ENCODE results near the gene DIP2A. TPM values are rescaled to one million over a fixed set of nuclear protein-coding genes. Genes with fewer than 3 reads are reported as not detected.

DIP2A gene
- total RNA-seq, 1 experiment from 2014 or later = 21.5 TPM

DNA sequence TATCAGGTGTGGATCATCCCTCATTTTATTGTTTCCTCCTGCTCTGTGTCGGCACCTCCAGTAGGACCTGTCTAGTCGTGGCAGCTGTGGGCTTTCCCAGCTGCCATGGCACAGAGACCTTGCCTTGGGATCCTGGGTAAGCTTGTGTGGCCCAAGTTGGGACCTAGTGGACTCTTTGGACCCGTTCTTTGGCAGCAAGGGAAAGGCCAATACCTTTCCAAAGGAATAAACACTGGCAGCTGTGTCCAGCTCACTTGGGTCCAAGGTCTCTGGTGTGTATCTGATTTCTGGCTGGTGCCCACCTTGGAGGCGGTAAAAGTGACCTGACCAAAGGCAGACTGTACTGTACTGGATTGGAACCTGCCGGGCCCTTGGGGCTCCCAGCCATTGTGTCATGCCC lies 21.8 kb downstream of the DIP2A start:
- DNase-seq (ENCODE audit: low read depth) = no peak

DNA sequence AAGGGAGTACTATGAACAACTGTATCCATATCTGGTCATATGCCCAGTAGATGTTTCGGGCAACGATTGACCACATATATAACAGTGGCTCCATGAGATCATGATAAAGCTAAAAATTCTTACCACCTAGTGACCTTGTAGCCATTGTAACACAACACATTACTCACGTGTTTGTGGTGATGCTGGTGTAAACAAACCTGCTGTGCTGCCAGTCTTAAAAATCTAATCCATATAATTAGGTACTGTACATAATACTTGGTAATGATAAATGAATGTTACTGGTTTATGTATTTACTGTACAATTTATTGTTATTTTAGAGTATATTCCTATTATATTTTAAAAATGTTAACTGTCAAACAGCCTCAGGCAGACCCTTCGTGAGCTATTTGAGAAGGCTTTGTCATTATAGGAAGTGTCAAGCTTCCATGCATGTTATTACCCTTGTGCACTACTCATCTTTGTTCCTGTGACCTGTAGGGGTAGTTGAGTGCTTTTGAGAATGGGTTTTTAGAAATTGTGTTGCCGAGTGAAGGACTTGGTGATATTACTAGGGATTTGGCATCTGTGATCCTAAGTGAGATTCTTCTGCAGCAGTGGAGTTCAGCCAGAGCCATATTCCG lies 23.6 kb downstream of the DIP2A start:
- no peak for DNase-seq (ENCODE audit: low read depth)

DNA sequence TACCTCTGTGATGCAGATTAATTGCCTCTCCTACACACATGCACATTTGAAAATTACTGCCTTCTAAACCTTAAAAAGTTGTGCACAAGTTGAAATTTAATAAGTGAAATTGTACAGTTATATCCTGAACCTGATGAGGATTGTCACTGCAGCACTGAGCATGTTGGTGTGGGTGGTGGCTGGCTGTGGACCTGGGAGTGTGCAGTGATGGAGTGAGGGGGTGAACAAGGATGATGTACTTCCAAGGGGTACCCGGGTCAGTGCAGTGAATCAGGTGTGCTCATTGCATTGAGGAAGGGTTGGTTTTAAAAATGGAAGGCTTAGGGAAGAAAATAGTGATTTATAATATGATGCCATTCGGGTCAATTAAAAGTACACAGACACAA lies 24.1 kb downstream of the DIP2A start:
- DNase-seq (ENCODE audit: low read depth) = no peak

DNA sequence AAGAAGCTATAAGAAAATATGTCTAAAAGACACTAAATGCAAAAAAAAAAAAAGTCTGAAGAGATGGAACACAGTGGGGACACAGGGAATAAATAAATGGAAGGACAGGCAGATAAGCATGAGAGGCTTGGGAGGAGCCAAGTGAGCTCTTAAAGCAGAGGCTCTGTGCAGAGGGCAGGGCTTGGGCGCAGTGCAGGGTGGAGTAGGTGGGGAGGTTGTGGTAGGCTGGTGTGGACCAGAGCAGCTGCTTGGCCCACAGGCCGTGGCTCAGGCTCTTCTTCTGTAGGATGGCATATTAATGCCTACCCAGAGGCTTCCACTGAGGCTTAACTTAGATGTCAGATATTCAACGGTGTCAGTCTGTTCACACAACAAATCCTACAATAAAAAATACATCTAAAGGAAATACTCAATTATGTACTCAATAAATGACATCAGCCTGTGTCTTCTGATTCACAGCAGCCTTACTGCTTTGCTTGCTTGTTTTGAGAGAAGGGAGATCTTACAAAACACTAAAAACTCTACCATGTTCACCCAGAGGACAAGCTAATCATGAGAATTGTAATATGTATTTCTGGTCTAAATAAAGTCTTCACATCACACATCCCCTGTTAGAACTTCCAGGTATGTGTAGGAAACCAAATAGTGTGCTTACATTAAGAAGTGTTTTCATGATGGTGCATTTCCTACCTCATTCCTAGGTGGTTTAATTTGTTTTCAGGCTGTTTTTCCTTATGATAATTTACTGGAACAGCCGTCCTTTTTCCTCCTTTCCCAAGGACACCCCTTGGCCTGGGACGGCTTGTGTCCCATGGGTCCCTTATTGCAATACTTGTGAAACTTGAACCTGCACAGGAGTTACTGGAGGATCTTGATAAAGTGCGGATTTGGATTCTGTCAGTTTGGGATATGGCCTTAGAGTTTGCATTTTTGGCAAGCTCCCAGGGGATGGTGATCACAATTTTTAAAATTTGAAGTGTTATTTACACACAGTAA lies 24.9 kb downstream of the DIP2A start:
- peak; percentile 36 for DNase-seq (ENCODE audit: low read depth)

DNA sequence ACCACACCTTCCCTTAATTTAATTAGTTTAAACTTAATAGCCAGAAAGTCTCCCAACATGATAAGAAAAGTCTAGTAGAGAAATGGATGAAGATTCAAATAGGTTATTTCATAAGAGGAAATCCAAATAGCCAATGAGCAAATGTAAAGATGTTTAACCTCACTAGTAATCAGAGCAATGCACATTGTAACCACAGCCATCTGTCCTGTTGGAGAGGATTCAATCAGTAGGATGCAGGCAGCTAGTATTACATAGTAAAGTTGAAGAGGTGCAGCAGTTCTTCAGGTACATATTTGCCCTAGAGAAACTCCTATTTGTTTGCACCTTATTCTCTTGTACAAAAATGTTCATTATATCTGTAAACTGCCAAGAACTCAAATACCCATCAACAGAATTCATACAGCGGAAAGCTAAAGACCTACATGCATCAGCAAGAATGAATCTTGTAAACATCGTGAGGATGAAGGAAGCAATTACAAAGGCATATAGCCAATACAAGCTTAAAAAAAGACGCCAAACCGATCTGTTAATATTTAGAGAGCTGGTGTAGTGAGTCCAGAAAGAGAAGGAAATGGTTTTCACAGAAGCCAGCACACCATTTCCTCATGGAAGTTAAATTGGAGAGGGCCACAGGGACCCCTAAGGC lies 27.9 kb downstream of the DIP2A start:
- no peak for DNase-seq (ENCODE audit: low read depth)

DNA sequence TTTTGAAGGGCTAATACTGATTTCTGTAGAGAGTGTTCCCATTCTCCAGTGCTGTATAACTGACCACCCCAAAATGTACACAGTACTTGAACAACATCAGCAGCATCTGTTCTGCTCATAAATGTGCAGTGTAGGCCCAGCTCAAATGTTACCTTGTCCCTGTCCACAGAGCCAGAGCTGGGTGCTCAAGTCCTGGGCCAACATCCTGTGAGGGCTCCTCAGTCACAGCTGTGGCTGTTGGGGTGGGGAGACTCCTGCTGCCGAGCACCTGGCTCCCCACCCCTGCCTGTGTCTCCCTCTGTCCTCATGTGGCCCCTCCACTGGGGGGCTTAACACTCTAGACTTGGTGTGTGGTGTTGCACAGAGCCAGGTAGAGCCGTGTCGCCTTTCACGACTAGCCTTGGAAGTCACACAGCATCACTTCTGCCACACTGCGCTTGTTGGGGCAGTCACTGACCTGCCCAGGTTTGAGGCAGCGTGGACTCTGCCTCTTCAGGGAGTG lies 30.5 kb downstream of the DIP2A start:
- DNase-seq (ENCODE audit: low read depth) = no peak

DNA sequence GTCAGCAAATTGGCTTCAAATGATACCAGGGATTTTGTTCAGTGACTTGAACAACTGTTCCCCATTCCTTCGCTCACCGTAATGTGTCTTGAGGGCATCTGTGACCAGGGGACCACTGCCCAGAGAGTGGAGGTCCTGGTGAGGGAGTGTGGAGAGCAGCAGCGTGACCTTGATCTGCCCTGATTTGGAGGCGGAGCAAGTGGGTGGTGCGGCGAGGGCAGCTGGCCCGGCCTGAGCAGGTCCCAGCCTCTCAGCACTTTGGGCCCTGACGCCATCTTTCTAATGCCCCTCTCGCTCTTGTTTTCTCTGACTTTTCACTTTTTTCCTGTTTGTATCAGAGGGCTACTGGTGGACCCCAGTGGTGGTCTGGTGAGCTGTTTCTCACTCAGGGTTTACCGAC lies 31.1 kb downstream of the DIP2A start:
- DNase-seq (ENCODE audit: low read depth) = no peak

DNA sequence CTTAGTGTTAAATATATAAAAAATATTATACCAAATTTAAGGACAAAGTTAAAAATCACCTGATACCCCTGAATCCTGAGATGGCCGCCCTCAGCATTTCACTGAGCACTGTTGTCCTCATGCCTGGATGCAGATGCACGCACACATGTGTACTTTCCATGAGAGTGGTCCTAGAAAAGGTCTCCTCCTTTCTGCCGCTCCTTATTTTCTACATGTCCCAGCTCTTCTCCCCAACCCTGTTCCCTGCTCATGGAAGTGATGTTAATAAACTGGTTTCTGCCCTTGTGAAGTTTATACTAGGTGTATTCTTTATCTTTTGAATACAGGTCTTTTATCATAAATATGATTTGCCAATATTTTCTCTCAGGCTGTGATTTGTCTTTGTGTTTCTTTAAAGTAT lies 32.9 kb downstream of the DIP2A start:
- no peak for DNase-seq (ENCODE audit: low read depth)

DNA sequence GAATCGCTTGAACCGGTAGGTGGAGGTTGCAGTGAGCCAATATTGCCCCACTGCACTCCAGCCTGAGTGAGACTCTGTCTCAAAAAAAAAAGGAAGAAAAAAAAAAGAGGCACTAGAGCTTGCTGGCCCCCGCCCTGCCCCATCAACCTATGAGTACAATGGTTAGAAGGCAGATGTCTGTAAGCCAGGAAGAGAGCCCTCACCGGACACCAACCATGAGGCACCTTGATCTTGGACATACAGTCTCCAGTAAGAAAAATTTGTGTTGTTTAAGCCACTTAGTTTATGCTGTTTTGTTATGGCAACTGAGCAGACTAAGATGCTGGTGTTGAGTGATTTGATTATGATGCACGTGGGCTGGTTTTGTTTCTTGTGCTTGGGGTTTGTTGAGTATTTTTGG lies 34.2 kb downstream of the DIP2A start:
- no peak for DNase-seq (ENCODE audit: low read depth)

DNA sequence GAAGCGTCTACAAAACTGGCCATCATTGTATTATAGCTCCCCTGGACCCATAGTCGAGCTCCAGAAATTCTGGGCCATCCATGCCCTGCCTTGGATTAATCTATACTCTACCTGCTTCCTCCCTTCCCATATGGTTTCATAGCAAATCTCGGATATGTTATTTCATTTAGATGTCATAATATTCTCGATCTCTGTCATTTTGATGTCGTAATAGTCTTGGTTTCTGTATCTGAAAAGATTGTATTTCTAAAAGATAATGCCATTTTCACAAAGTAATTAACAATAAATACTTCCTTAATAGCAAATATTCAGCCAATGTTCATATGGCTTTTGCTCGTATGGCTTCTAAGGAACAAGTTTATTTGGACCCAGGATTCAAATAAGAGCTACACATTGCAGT lies 35.1 kb downstream of the DIP2A start:
- DNase-seq (ENCODE audit: low read depth) = no peak

DNA sequence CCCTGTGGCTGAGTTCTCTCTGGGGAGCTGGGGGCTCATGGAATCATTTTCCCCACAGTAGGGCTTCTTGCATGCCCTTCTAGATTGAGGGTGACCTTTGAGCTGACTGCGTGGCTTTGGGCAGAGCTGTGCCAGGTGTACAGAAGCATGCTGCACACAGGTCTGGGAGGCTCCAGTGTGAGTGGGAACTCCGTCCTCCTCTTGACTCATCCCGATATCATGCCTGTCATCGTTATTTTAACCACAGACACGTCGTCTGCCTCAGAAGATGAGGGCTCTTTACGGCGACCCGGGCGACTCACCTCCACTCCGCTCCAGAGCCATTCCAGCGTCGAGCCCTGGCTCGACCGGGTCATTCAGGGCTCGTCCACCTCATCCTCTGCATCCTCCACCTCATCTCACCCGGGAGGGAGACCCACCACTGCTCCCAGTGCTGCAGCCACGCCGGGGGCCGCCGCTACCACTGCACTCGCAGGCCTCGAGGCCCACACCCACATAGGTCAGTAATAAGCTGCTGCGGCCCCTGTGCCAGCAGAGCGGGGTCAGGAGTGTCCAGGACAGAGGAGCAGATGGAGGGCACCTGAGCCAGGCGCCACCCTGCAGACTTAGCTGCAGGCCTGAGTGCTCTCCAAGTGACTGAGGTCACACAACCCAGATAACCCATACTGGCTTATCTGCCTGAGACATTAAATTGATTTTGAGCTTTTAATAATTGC lies 39.8 kb downstream of the DIP2A start:
- DNase-seq (ENCODE audit: low read depth) = peak; percentile 28

DNA sequence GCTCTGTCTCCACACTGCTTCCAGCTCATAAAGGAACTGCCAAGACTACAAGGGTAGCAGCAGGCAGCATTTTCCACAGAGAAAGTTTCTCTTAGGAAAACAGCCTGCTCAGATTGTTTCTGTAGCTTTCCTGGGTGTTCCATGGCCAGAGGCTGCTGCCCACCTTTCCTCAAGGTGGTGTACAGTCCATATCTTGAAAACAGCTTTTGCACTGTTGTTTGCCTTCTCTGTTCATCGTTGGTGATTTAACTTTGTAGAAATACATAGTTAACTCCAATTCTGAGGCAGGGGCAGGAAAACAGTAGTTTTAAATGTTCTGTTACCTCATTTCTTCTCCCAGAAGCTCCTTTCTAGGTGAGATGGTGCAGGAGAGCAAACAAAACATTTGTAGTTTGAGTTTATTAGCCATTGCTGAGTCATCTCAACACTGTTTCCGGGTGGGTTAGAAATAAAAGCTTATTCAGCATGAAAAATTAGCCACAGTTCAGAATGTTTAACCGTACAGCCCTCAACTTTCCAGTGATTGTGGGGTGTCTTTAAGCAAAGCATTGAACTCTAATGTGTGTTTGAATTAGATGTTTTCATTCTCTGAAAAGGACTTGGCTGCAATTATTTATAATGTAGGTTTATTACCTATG lies 41.7 kb downstream of the DIP2A start:
- DNase-seq (ENCODE audit: low read depth) = peak; percentile 29

DNA sequence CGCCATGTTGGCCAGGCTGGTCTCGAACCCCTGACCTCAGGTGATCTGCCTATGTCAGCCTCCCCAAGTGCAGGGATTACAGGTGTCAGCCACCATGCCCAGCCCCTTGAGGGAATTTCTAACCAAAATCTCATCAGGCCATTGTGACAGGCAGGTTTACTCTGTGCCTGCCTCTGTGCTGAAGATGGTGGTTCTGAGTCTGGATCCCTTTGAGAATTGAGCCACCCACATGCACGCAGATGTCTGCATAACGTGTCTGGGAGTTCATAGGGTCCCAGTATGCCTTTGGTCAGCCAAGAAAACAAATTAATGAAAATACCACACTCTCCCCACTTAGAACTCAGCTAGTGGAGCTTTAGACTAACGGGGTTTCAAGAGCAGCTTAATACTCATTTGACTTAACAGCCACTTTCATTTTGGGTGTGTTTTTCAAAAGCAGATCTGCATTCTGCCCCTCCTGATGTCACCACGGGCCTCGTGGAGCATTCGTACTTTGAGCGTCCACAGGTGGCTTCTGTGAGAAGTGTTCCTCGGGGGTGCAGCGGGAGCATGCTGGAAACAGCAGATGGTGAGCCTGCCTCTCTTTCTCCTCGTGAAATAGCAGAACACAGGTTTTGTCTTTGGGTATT lies 45.3 kb downstream of the DIP2A start:
- DNase-seq (ENCODE audit: low read depth) = no peak

DNA sequence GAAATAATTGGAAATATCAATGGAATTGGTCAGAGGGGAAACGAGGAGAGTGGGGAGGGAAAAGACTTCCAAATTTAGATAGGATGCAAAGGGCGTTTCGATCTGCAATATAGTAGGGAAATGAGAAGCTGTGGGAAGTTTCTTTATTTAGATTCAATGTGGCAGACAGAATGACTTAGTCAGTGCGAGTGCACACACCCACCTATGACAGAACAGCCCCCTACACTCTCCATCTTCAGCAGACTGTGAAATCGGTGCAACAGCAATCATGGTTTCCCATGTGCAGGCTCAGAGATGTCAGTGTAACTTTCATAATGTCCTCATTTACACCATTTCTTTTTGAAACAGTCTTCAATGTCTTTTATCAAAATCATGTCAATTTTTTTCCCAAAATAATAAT lies 46.0 kb downstream of the DIP2A start:
- no peak for DNase-seq (ENCODE audit: low read depth)

DNA sequence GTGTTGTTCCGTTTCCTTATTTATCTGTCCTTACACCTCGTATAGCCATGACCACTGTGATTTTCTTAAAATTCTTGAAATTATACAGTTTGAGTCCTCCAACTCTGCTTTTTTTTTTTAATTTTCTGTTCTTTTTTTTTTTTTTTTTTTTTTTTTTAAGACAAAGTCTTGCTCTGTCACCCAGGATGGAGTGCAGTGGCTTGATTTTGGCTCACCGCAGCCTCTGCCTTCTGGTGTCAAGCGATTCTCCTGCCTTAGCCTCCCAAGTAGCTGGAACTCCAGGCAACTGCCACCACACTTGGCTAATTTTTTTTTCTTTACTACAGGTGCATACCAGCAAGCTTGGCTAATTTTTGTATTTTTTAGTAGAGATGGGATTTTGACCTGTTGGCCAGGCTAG lies 48.9 kb downstream of the DIP2A start:
- DNase-seq (ENCODE audit: low read depth) = no peak

DNA sequence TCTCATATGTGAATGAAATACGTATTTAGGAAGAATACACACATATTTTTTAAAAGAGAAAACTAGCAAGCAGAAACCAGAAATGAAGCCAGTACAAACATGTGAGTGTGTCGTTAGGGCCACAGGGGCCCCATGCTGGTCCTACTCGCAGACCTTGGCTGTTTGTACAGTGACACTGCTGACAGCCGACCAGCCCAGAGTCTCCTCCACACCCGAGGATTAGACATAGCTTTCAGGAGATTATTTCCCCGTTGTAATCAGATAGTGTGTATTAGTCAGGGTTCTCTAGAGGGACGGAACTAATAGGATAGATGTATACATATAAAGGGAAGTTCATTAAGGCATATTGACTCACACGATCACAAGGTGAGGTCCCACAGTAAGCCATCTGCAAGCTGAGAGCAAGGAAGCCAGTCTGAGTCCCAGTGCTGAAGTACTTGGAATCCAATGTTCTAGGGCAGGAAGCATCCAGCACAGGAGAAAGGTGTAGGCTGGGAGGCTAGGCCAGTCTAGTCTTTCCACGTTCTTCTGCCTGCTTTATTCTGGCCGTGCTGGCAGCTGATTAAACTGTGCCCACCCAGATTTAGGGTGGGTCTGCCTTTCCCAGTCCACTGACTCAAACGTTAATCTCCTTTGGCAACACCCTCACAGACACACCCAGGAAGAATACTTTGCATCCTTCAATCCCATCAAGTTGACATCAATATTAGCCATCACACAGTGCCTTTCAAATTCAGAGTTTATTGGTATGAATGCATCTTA lies 51.2 kb downstream of the DIP2A start:
- no peak for DNase-seq (ENCODE audit: low read depth)

DNA sequence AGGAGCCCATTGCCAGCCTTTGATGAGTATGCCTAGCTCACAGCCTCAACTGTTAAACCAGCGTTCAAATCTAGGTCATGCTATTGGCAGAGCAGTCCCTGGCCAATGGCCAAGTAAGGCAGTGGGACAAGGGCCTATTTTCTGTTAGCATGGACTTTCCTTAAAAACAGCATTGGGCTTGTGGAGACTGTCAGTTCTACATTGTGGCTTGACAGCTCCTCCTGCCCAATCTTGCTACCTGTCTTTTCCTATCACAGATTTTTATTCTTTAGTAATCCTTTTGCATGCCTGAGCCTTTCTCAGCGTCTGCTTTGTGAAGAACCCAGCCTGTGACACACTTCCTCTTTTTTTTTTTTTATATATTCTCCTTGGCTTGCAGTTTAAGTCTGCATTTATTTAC lies 56.4 kb downstream of the DIP2A start:
- DNase-seq (ENCODE audit: low read depth) = no peak

DNA sequence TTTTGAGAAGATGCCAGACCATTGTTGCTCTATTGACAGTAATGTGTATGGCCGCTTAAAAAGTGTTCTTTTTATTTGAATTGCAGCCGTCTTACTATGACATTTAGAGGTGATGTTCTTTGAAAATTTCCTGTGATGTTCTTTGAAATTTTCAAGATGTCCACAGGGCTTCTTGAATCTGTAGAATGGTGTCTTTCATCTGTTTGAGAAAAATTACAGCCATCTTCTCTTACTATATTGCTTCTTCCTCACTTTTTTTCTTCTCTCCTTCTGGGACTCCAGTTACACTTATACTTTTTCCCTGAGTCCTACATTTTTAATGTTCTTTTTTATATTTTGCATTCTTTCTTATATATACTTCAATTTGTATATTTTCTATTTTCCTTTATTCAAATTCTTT lies 57.4 kb downstream of the DIP2A start:
- no peak for DNase-seq (ENCODE audit: low read depth)

DNA sequence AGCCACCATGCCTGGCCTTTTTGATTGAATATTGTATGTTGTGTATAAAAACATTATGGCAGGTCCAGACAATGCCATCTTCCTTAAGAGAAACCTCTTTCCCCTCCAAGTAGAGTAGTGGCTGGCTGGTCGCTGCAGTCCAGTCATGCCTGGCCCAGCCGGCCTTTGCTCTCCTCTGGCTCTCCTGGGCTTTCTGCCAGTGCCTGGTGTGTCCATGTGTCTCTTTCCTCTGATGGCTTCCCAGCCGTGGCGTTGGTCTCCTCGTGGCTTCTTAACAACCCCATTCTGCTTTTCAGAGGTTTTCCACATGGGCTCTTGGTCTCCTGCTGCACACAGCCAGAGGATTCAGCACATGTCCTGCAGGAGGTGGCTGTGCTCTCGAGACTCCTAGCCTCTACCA lies 58.7 kb downstream of the DIP2A start:
- DNase-seq (ENCODE audit: low read depth) = no peak

DNA sequence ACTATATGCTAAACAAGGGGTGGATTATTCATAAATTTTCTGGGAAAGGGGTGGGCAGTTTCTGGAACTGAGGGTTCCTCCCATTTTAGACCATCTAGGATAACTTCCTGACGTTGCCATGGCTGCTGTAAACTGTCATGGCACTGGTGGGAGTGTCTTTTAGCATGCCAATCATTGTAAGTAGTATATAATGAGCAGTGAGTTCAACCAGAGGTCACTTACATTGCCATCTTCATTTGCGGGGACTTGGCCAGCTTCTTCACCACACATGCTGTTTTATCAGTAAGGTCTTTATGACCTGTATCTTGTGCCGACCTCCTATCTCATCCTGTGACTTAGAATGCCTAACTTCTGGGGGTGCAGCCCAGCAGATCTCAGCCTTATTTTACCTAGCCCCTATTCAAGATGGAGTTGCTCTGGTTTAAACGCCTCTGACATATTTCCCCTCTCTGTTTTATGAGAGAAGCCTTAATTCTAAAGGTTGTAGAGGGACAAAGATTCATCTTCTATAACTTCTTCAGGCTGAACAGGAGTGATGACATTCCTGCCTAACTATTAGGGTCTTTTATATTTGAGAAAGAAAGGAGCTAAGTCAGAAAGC lies 60.4 kb downstream of the DIP2A start:
- no peak for DNase-seq (ENCODE audit: low read depth)
